Measurements from ENCODE around the gene FMN1.
"Not testable (repeated sequence)": the region's sequence is repeated elsewhere in the genome, so short reads cannot be mapped to it uniquely, and the experiment has no call there.

Gene FMN1

DNA sequence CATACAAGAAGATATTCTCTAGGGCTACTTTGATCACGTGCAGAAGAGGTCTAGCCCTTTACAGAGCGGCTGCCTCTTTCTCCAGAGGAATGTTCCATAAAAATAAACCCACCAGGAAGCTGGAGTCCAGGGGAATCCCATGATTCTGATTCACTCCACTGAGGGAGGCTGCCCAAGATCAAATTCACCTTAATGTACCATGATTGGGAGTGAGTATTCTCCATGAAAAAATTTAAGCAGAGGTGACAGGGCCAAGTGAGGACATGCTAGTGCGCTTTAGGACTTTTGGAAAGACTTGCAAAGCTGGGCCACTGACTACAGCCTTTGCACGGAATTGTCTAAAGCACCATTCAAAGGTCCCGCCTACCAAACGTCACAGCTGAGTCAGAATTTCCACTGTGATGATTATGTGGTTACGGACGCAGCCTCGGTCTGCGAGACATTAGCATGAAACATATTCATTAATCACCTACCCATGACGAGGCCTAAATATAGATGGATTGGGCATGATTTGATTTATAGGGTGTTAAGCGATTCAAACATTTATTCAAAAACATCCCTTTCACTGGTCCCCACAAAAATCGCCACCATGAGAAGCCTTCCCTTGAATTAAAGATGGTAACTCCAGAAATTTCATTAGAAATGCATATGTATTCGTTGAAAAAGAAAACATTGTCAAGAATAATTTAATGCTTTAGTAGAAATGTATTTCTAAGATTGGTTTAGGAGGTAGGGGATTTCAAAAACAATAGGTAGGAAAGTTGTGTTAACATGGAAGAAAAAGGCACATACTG is 324.1 kb downstream of the FMN1 start:
- no peak for DNase-seq (ENCODE audit: low read depth in 3 of 3, low spot score in 1 of 3)

DNA sequence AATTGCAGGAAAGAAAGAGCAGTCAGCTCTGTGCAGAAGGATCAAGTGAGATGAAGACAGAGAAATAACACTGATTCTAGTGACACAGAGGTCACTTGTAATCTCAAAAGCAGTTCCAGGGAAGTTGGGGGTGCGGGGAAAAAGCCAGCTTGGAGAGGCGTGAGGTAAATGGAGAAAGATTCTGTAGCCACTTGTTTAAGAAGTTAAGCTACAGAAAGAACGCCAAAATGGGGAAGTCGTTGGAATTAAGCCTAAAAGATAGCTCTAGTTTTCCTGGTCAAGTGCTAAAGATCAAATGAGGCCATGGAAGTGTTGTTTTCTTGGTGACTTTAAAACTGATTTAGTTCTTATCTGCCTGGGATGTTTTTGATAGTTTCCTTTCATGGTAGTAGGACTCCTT is 324.7 kb downstream of the FMN1 start:
- no peak for DNase-seq (ENCODE audit: low read depth in 3 of 3, low spot score in 1 of 3)

DNA sequence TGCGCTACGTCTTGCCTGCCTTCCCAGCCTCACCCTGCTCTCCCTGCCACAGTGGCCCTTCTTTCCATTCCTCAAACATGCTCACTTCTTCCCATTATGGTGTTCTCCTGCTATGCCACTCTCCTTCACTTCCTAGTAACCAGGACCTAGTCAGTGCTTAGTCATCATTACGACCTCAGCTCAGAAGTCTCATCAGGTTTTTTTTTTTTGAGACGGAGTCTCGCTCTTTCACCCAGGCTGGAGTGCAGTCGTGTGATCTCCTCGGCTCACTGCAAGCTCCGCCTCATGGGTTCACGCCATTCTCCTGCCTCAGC is 327.2 kb downstream of the FMN1 start:
- DNase-seq (ENCODE audit: low read depth in 3 of 3, low spot score in 1 of 3) = no peak

DNA sequence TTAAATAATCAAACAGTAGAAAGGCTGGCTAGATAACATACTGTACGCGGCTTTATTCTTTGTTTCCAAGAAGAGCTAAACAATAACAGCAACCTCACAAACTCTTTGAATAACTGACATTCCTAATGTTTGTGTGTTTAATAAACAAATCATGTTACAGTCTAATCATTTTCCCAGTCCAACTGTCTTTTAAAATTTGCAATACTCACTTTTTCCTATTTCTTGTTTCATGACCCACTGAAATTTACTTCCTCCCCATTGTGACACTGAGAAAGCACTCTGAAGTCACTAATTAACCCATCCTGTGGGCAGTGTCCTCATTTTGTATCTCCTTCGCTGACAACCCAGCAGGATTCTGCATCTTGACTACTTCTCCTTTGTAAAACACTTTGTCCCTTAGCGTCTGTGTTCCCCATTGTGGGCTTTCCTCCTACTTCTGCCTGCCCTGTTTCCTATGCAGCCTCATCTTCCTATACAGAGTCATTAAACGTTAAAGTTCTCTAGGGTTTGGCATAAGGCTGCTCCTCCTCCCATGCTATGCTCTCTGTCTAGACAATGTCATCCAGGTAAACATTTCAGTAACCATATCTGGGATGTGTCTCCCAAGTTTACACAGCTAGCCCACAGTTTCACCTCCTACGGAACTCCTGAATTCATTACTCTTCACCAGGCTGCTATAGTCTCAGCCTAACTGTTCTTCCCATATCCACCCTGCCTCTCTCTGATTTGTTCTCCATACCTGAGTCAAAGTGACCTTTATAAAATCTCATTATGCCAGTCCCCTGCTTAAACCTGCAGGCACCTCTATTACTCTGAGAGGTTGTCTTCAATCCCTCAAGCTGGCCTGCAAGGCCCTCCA is 327.8 kb downstream of the FMN1 start:
- no peak for DNase-seq (ENCODE audit: low read depth in 3 of 3, low spot score in 1 of 3)

DNA sequence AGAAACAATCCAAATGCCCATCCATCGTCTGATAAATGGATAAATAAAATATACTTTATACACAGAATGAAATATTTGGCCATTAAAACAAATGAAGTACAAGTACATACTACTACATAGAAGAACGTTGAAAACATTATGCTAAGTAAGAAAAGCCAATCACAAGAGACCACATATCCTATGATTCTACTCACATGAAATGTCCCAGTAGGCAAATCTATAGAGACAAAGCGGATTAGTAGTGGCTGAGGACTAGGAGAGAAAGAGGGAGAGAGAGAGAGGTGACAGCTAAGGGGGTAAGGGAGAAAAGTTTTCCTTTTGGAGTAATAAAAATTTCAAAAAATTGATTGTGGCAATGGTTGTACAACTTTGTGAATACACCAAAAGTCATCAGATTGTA is 329.7 kb downstream of the FMN1 start:
- DNase-seq (ENCODE audit: low read depth in 3 of 3, low spot score in 1 of 3) = no peak

DNA sequence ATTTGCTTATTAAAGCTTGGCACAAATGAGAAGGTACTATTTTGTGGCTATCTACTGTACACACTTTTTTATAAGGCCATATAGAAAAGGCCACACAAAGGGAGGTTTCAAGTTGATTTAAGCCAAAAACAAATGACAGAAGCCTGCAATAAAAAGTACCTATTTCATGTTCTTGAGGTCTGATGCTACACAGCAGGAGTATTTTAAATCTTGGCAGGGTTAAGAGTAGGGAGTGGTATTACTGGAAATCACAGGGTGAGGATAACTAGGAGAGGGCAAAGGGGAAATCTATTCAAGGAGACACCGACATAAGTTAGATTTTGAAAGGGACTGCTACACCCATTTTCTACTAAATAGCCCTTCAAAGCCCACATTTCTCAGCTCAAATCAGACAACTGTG is 330.5 kb downstream of the FMN1 start:
- no peak for DNase-seq (ENCODE audit: low read depth in 3 of 3, low spot score in 1 of 3)

DNA sequence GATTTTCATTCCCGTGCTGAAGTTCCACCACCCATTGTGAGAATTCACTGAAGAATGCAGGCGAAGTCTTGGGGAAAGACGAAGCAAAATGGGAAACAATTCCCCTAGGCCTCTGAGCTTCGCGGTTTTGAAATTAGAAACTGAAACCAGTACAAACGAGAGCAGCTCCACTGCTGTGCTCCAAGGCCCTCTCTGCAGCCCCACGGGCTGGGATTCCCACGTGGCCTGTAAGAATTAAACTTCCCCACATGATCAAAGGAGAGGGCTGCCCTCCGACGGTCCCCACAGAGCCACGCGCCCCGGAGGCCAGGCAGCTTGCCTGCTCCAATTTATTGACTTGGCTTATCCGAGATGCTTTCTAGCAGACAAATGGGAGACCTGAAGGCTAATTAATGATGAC is 332.8 kb downstream of the FMN1 start:
- no peak for DNase-seq (ENCODE audit: low read depth in 3 of 3, low spot score in 1 of 3)

DNA sequence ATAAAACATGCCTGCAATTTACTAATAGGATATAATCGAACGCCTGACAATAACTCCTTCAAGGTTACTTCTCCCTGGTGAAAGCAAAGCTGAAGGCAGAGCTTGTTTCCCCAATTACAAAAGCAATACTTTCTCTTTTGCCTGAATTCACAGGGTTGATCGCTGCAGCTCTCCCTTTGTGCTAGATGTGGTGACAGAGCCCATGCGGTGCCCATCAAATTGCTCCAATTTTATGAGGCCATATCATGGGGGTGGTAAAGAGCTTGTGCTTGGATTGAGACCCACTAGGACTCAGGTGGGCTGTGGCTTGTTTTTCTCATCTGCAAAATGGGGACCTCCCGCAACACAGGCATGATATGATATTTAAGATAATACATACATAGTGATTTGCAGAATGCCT is 333.3 kb downstream of the FMN1 start:
- no peak for DNase-seq (ENCODE audit: low read depth in 3 of 3, low spot score in 1 of 3)

DNA sequence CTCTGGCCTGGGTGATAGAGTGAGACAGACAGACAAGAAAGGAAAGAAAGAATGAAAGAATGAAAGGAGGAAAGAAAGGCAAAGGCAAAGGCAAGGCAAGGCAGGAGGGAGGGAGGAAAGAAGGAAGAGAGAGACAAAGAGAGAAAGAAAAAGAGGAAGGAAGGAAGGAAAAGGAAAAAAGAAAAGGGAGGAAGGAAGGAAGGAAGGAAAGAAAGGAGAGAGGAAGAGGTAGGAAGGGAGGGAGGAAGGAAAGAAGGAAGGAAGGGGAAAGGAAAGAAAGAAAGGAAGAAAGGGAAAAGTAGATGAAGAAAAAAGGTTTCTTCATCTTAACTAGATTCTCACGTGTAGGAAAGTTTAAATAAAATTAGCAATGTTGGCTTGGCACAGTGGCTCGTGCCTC is 334.5 kb downstream of the FMN1 start:
- no peak for DNase-seq (ENCODE audit: low read depth in 3 of 3, low spot score in 1 of 3)

DNA sequence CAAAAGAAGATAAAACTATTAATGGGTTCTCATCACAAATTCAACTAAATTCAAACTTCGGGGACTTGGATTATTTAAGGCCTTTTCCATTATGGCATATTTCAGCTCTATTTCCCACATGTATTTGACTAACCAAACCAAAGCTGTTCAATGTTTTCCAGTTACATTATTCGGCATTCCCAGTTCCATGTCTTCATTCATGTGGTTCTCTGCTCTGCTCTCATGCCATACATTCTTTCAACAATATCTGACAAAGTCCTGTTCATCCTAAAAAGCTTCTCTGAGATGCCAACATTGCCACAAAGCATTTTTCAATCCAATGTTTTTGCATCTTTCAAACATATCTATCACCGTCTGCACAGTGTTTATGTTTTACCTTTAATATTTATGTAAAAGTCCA is 335.3 kb downstream of the FMN1 start:
- no peak for DNase-seq (ENCODE audit: low read depth in 3 of 3, low spot score in 1 of 3)

DNA sequence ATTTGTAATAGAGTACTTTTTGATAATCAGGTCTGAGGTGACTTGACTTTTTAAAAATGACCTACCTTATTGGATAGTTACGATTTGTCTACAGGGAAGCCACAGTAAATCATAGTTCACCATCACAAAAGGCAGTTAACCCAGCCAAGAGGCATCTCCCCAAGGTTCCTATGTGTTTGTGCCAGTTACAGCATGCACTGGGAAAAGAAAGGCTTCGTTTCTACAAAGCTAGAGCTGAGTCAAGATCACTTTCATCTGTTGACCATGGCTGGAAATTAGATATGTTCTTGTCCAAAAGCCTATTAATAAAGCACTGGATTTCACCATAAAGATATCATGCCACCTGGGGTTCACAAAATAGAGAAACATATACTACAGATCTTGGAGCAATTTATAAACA is 336.8 kb downstream of the FMN1 start:
- DNase-seq (ENCODE audit: low read depth in 3 of 3, low spot score in 1 of 3) = no peak

DNA sequence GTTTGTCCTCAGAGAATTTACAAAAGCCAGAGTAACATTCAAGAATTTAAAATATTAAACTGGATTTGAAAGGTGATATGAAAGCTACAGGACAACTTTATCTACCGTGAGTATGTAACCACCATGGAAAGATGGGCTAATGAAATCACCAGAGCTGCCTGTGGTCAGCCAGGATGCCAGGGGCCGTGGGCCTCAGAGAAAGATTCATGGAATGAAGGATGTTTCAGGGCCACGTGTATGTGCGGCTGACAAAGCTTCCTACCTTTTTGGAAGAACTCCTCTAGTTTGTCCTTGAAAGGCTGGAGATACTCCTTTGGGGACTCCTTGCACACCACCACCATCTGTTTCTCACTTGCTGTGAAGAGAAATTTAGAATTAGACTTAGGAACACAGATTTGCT is 337.8 kb downstream of the FMN1 start:
- no peak for DNase-seq (ENCODE audit: low read depth in 3 of 3, low spot score in 1 of 3)

DNA sequence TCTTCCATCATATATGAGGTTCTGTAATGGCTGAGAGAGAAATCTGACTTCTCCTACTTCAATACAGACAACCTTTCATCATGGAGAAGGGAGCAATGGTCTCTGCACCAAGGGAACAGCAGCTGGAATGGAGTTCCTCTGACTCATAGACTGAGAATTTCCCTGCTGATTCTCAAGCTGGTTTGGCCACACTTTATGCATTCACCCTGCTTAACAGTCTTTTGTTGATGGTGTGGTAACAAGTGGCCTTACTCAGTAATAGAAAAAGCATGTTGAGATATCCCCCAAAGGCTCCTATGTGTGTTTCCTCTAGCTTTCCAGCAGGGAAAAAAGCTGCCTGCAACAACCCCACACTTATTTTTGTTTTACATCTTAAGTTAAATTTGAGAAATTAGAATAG is 338.6 kb downstream of the FMN1 start:
- no peak for DNase-seq (ENCODE audit: low read depth in 3 of 3, low spot score in 1 of 3)

DNA sequence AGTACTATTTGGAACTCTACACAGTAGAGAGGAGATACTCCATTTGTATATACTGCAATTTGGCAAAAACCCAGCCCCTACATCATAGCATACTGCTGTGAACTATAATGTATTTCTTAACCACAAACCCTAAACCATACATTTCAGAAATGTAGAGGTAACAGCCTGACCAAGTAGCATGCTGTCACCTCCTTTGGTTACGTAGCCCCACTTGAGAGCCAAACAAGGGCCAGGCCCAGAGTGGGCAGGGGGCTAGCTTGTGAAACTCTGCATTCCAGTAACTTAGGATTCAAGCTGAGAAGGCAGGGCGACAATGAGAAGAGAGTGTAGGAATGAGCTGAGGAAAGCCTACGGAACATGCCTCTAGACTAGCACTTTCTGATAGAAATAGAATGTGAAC is 340.9 kb downstream of the FMN1 start:
- no peak for DNase-seq (ENCODE audit: low read depth in 3 of 3, low spot score in 1 of 3)

DNA sequence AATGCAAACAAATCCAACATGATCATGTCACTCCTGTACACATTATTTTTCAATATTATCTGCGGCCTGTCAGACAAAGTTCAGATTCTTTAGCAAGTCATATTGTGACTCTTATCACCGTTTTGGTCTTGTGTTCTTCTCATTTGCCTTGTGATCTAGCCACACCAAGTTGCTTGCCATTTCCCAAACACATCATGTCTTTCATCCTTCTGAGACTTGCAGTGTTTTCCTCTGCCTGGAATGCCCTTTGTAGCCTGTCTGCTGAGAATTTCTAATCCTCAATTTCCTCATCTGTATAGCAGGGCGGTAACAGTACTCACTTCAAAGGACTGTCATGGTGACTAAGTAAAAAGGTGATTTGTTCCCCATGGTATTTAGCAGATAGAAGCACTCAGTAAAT is 341.7 kb downstream of the FMN1 start:
- DNase-seq (ENCODE audit: low read depth in 3 of 3, low spot score in 1 of 3) = no peak

DNA sequence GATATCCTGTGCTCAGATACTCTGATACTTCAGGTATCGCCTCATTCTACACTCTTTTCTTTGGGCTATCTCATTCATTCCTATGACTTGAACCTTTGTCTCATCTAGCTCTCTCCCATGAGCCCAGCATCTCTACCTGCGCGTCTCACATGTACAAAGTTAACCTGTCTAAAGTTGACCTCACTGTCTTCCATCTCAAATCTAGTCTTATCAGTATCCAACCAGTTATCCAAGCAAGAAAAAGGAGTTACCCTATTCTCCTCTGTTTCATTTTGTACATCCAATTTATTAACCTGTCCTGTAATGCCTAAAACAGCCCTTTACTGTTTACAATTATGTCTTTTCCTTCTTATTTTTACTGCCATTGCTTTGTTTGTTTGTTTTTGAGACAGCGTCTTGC is 342.5 kb downstream of the FMN1 start:
- DNase-seq (ENCODE audit: low read depth in 3 of 3, low spot score in 1 of 3) = no peak

DNA sequence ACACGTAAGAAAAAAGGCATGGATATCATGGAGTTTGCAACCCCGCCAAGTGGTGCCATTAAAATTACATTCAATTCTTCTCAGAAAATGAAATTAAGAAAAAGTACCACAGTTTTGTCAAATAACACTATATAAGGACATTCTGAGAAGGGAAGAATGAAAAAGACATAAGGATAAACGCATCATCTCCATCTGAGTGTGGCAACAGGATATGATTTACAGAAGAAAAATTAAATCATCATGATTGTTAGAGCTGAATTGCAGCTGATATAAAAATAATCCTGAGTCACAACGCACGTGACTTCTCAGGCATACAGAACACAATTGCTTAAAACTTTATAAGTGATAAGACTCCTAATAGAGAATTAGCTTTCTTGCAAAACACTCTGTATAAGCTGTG is 342.9 kb downstream of the FMN1 start:
- DNase-seq (ENCODE audit: low read depth in 3 of 3, low spot score in 1 of 3) = no peak

DNA sequence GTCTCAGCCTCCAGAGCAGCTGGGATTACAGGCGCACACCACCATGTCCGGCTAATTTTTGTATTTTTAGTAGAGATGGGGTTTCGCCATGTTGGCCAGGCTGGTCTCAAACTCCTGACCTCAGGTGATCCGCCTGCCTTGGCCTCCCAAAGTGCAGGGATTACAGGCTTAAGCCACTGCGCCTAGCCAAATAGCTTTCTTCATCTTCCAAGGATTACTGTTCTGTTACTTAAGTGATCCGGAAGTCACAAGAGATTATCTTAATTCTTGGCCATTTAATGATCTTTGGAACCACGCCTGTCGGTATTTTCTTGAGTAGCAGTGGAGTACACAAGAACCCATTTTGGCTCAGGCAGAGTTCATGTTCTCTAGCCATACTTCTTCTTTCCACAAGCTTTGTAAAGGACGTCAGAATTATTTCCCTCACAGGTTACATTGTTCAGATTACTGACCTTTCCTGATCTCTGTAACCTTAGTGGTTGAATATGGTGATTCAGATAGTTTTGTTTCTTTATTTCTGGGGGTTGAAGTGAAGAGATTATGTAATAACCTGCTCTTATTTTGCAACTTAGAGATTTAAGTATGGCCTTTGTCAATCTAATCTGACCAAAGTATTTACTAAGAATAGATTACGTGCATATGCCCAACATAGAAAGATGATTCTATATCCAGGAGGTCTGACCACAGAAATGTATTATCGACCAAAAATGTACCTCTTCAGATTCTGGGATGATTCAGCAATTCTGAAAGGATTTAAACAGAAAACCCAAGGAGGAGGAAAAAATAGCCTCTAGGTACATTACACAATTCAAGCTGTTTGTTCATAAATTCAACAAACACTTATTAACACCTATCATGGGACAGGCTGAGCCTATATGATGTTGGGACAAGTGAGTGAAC is 344.5 kb downstream of the FMN1 start:
- no peak for DNase-seq (ENCODE audit: low read depth in 3 of 3, low spot score in 1 of 3)

DNA sequence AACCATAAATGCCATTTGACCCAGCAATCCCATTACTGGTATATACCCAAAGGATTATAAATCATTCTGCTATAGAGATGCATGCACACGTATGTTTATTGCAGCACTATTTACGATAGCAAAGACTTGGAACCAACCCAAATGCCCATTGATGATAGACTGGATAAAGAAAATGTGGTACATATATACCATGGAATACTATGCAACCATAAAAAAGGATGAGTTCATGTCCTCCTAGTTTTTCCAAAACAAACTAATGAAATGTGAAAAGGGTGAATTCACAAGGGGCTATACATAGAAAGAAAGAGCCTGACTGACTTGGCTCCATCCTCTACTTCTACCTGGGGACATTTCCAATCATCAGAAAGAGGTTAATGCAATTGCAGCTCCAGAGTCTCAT is 347.8 kb downstream of the FMN1 start:
- not testable (repeated sequence) for DNase-seq (ENCODE audit: low read depth in 3 of 3, low spot score in 1 of 3)

DNA sequence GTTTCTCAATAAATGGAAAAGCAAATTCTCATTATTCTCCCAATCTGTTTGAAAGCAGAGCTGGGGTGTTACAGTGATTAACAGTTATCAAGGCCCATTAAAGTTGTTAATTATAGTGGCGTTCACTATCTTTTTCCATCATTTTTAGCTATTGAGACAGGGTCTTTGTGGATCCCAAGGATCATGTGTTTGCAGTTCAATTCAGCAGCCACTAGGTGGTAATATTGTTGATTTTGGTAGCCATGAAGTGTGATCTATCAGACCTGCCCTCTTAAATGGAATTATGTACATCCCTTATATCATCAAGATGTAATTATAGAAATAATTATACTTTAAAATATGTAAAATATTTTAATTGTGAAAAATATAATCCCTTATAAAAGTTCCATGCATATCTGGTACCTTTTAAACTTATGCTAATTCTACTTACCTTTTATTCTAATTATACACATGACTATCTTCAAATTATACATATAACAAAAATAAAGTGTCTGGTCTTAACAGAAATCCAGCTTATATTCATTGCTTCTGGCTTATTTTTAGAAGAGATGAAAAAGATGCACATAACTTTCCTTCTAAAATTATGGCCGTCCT is 350.3 kb downstream of the FMN1 start:
- no peak for DNase-seq (ENCODE audit: low read depth in 3 of 3, low spot score in 1 of 3)

DNA sequence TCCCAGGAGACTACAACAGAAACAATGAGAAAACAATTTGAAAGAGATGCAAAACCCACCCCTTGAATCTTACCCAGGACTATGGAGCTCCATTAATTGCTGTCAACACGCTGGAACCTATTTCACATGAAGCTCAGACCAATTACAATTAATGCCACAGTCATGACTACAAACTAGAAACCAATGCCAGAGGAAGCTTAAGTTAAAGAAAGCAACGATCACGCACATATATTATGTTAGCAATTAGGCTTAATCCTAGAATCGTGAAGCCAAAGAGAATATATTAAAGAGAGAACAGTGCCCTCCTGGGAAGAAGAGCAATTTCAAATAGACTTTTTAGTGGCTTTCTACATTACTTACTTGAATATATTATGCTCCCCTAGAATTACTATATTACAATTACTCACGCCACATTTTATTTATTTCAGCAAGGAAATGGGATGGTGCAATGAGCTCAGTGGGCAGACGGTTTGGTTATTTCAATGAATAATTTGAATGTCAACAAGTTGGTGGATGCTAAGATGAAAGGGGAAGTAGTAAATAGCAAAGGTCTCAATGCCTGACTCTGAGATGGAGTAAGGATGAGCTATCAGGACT is 351.2 kb downstream of the FMN1 start:
- DNase-seq (ENCODE audit: low read depth in 3 of 3, low spot score in 1 of 3) = no peak
